H1 (cell line): ENCODE measurements around the gene STRADB. TPM values are rescaled to one million over a fixed set of nuclear protein-coding genes. Genes with fewer than 3 reads are reported as not detected.

Source experiments
- CTCF ChIA-PET: fragments of 300-600 bp; sonication (Branson Sonifier 250); formaldehyde crosslinking; loops from one replicate; lab custom pipeline; 2021; ENCODE audit not compliant: partially characterized antibody; lab: Charles Lee
- POLR2A ChIA-PET: fragments of 300-600 bp; sonication (Branson Sonifier 250); formaldehyde crosslinking; loops from one replicate; lab custom pipeline; 2021; ENCODE audit warnings: inconsistent platforms; ENCODE audit not compliant: partially characterized antibody; lab: Charles Lee
- DNase-seq, 2 experiments: peaks; one replicate each; pipeline versions ENCODE4 v3.0.0 to v3.0.0-alpha.2; 2010 to 2022; ENCODE audit warnings: low spot score in 2 of 2, low read depth in 1 of 2, mixed read lengths in 1 of 2
- FAIRE-seq: peaks from 2 replicates; lab custom pipeline; 2011; peaks lifted over from hg19 to GRCh38; lab: Jason Lieb, UNC
- H2AFZ ChIP-seq: 2 replicates; pipeline ENCODE4 v1.8.1; 2012; ENCODE audit warnings: low read length, inconsistent platforms
- H2AK5ac ChIP-seq: 2 replicates; pipeline ENCODE4 v1.6.1; 2013; ENCODE audit warnings: low read depth, low read length
- H2BK120ac ChIP-seq: replicated peaks from 2 replicates; pipeline ENCODE3; 2013; ENCODE audit warnings: low read depth, low read length, inconsistent platforms
- H2BK12ac ChIP-seq: 2 replicates; pipeline ENCODE4 v1.6.1; 2013; ENCODE audit warnings: low read depth, low read length
- H2BK15ac ChIP-seq: 2 replicates; pipeline ENCODE4 v1.6.1; 2013; ENCODE audit warnings: low read length
- H2BK20ac ChIP-seq: 2 replicates; pipeline ENCODE4 v1.6.1; 2013; ENCODE audit warnings: low read length
- H2BK5ac ChIP-seq: 2 replicates; pipeline ENCODE4 v1.6.1; 2013; ENCODE audit warnings: low read depth, low read length
- H3K14ac ChIP-seq: 2 replicates; pipeline ENCODE4 v1.6.1; 2013; ENCODE audit warnings: inconsistent platforms; ENCODE audit not compliant: insufficient read length
- H3K18ac ChIP-seq: 2 replicates; pipeline ENCODE4 v1.6.1; 2013; ENCODE audit warnings: low read length; ENCODE audit errors: extremely low read depth
- H3K23ac ChIP-seq: 2 replicates; pipeline ENCODE4 v1.6.1; 2013; ENCODE audit warnings: inconsistent platforms; ENCODE audit not compliant: insufficient read length
- H3K23me2 ChIP-seq: 2 replicates; pipeline ENCODE4 v1.6.1; 2013; ENCODE audit warnings: low read depth, low read length
- H3K27ac ChIP-seq: 2 replicates; pipeline ENCODE4 v1.6.1; 2011; ENCODE audit warnings: low read depth, low read length, inconsistent platforms
- H3K27me3 ChIP-seq, 4 experiments: replicated peaks in 1 of 4; 1 replicate in 1 of 4; 2 replicates in 3 of 4; pipeline versions ENCODE4 v1.6.1 to v1.8.1; 2011 to 2013; ENCODE audit warnings: low read length in 3 of 4, mild to moderate bottlenecking in 3 of 4, inconsistent platforms in 2 of 4, mixed read lengths in 2 of 4, moderate library complexity in 1 of 4; ENCODE audit not compliant: control insufficient read depth in 3 of 4, insufficient read depth in 3 of 4; ENCODE audit errors: extremely low read depth in 1 of 4
- H3K36me3 ChIP-seq, 4 experiments: 2 replicates each; pipeline versions ENCODE4 v1.6.1 to v1.8.1; 2011 to 2013; ENCODE audit warnings: mild to moderate bottlenecking in 4 of 4, low read length in 3 of 4, moderate library complexity in 2 of 4, control low read depth in 1 of 4, inconsistent platforms in 1 of 4; ENCODE audit not compliant: insufficient read depth in 4 of 4, control insufficient read depth in 2 of 4
- H3K4ac ChIP-seq: replicated peaks from 2 replicates; pipeline ENCODE3; 2013; ENCODE audit warnings: low read length, low read depth, mixed read lengths, inconsistent platforms; ENCODE audit not compliant: insufficient read length
- H3K4me1 ChIP-seq, 4 experiments: replicated peaks in 1 of 4; 1 replicate in 1 of 4; 2 replicates in 3 of 4; pipeline versions ENCODE4 v1.6.1 to v1.8.1; 2011 to 2013; ENCODE audit warnings: low read length in 3 of 4, inconsistent platforms in 2 of 4, mixed read lengths in 1 of 4; ENCODE audit not compliant: insufficient read depth in 4 of 4, control insufficient read depth in 3 of 4
- H3K4me2 ChIP-seq, 2 experiments: 2 replicates each; pipeline versions ENCODE4 v1.6.1 to v1.8.1; 2011 to 2013; ENCODE audit warnings: low read depth in 2 of 2, low read length in 2 of 2, control low read depth in 1 of 2, inconsistent platforms in 1 of 2, mild to moderate bottlenecking in 1 of 2; ENCODE audit not compliant: insufficient read depth in 1 of 2
- H3K4me3 ChIP-seq, 4 experiments: fragments of 200-600, 300-600 bp in 1 of 4; sonication (generic), shearing (Covaris generic), sonication (Bioruptor Twin) in 1 of 4; 2 replicates each; pipeline versions ENCODE4 v1.5.1 to v1.8.1; 2011 to 2016; ENCODE audit warnings: low read length in 4 of 4, low read depth in 3 of 4, control low read depth in 2 of 4, inconsistent platforms in 2 of 4, mild to moderate bottlenecking in 2 of 4, mixed read lengths in 1 of 4, moderate library complexity in 1 of 4; ENCODE audit not compliant: insufficient read depth in 2 of 4; ENCODE audit errors: extremely low read depth in 1 of 4
- H3K56ac ChIP-seq: replicated peaks from 2 replicates; pipeline ENCODE3; 2013; ENCODE audit warnings: low read depth, mild to moderate bottlenecking, mixed read lengths, low read length, inconsistent platforms; ENCODE audit not compliant: insufficient read length
- H3K79me1 ChIP-seq: 2 replicates; pipeline ENCODE4 v1.6.1; 2013; ENCODE audit warnings: low read depth, low read length, control low read depth
- H3K79me2 ChIP-seq, 2 experiments: 2 replicates each; pipeline versions ENCODE4 v1.6.1 to v1.8.1; 2012 to 2013; ENCODE audit warnings: low read length in 2 of 2, mild to moderate bottlenecking in 2 of 2, inconsistent platforms in 1 of 2; ENCODE audit not compliant: insufficient read depth in 2 of 2, control insufficient read depth in 1 of 2
- H3K9ac ChIP-seq, 4 experiments: replicated peaks in 1 of 4; 1 replicate in 1 of 4; 2 replicates in 3 of 4; pipeline versions ENCODE4 v1.6.1 to v1.8.1; 2011 to 2013; ENCODE audit warnings: low read depth in 3 of 4, low read length in 3 of 4, control low read depth in 2 of 4, mild to moderate bottlenecking in 2 of 4, moderate library complexity in 2 of 4, inconsistent platforms in 1 of 4; ENCODE audit errors: extremely low read depth in 1 of 4
- H3K9me3 ChIP-seq, 2 experiments: 2 replicates each; pipeline versions ENCODE4 v1.6.1 to v1.8.1; 2012 to 2013; ENCODE audit warnings: mild to moderate bottlenecking in 2 of 2, moderate library complexity in 2 of 2, control low read depth in 1 of 2, inconsistent platforms in 1 of 2, low read depth in 1 of 2, low read length in 1 of 2, mixed read lengths in 1 of 2; ENCODE audit not compliant: insufficient read depth in 2 of 2
- H4K20me1 ChIP-seq, 2 experiments: replicated peaks in 1 of 2; 2 replicates each; pipeline versions ENCODE3 to v1.8.1; 2011 to 2013; ENCODE audit warnings: inconsistent platforms in 2 of 2, low read length in 2 of 2, mild to moderate bottlenecking in 1 of 2; ENCODE audit not compliant: insufficient read depth in 2 of 2, control insufficient read depth in 1 of 2
- H4K5ac ChIP-seq: 2 replicates; pipeline ENCODE4 v1.6.1; 2013; ENCODE audit warnings: low read length, low read depth, mixed read lengths, inconsistent platforms; ENCODE audit not compliant: insufficient read length
- H4K8ac ChIP-seq: 2 replicates; pipeline ENCODE4 v1.8.0; 2013; ENCODE audit warnings: mild to moderate bottlenecking, moderate library complexity, low read length, inconsistent platforms; ENCODE audit not compliant: insufficient read depth; ENCODE audit errors: extremely low read depth
- H4K91ac ChIP-seq: replicated peaks from 2 replicates; pipeline ENCODE3; 2013; ENCODE audit warnings: low read length, mixed read lengths, inconsistent platforms; ENCODE audit not compliant: insufficient read length
- CBX5 ChIP-seq: fragments of 300-800, 300-1000 bp; sonication (generic); IDR thresholded peaks from 2 replicates; pipeline ENCODE4 v1.7.1; 2016; ENCODE audit warnings: antibody characterized with exemption, low read length, low read depth
- CBX8 ChIP-seq: fragments of 300-800, 300-1000 bp; sonication (generic); IDR thresholded peaks from 2 replicates; pipeline ENCODE4 v1.7.1; 2016; ENCODE audit warnings: low read depth, low read length, borderline replicate concordance
- CHD1 ChIP-seq: IDR thresholded peaks from 2 replicates; pipeline ENCODE4 v1.6.1; 2012; ENCODE audit warnings: low read depth, low read length, improper control_type of control experiment
- CHD2 ChIP-seq: IDR thresholded peaks from 2 replicates; pipeline ENCODE4 v1.6.1; 2012; ENCODE audit warnings: low read length, improper control_type of control experiment
- EGR1 ChIP-seq: IDR thresholded peaks from 2 replicates; pipeline ENCODE4 v1.6.1; 2011; ENCODE audit warnings: low read depth, low read length, borderline replicate concordance
- GABPA ChIP-seq: IDR thresholded peaks from 2 replicates; pipeline ENCODE4 v1.6.1; 2011; ENCODE audit warnings: mild to moderate bottlenecking, low read length, moderate library complexity, borderline replicate concordance; ENCODE audit not compliant: insufficient read depth
- JUN ChIP-seq: IDR thresholded peaks from 2 replicates; pipeline ENCODE4 v1.6.1; 2011; ENCODE audit warnings: low read depth, mild to moderate bottlenecking, improper control_type of control experiment, low read length
- KDM1A ChIP-seq: fragments of 200-600, 300-600 bp; sonication (generic); IDR thresholded peaks from 2 replicates; pipeline ENCODE4 v1.7.1; 2016; ENCODE audit warnings: mild to moderate bottlenecking, low read length, borderline replicate concordance
- KDM5A ChIP-seq: fragments of 200-600 bp; IDR thresholded peaks from 2 replicates; pipeline ENCODE4 v1.7.1; 2012; ENCODE audit warnings: mild to moderate bottlenecking, low read length, inconsistent platforms, mixed read lengths
- RAD21 ChIP-seq, 2 experiments: IDR thresholded peaks in 1 of 2; conservative IDR thresholded peaks in 1 of 2; 2 replicates each; pipeline ENCODE4 v1.6.1; 2011; ENCODE audit warnings: low read depth in 2 of 2, low read length in 2 of 2, improper control_type of control experiment in 1 of 2, inconsistent platforms in 1 of 2, mild to moderate bottlenecking in 1 of 2, moderate library complexity in 1 of 2
- RFX5 ChIP-seq: IDR thresholded peaks from 2 replicates; pipeline ENCODE4 v1.6.1; 2011; ENCODE audit warnings: low read depth, low read length, improper control_type of control experiment, borderline replicate concordance
- RXRA ChIP-seq: IDR thresholded peaks from 2 replicates; pipeline ENCODE4 v1.6.1; 2011; ENCODE audit warnings: low read depth, mild to moderate bottlenecking, low read length, moderate library complexity; ENCODE audit not compliant: insufficient read depth
- SIRT6 ChIP-seq: IDR thresholded peaks from one replicate; pipeline ENCODE4 v1.7.1; 2012; ENCODE audit warnings: low read length, inconsistent platforms
- SP2 ChIP-seq: IDR thresholded peaks from 2 replicates; pipeline ENCODE4 v1.6.1; 2012; ENCODE audit warnings: mild to moderate bottlenecking, low read length, inconsistent platforms
- YY1 ChIP-seq: IDR thresholded peaks from 2 replicates; pipeline ENCODE4 v1.6.1; 2011; ENCODE audit warnings: low read depth, mild to moderate bottlenecking, low read length
- WGBS, 2 experiments: shearing (Covaris generic) in 1 of 2; methylation state at CpG; one replicate each; pipeline versions ENCODE4 v1.1.6 to v1.1.7; 2013 to 2015; ENCODE audit warnings: low lambda C conversion rate in 2 of 2, mixed read lengths in 2 of 2, inconsistent platforms in 1 of 2, low coverage in 1 of 2, missing lambda C conversion rate in 1 of 2; ENCODE audit not compliant: insufficient replicate concordance in 2 of 2, insufficient coverage in 1 of 2, insufficient read length in 1 of 2; ENCODE audit errors: extremely low coverage in 1 of 2, missing lambda C conversion rate in 1 of 2; 5-methylcytosine and 5-hydroxymethylcytosine counted together
- polyA plus RNA-seq, 7 experiments: library from polyadenylated mRNA; depleted of rRNA in 3 of 7; stranded (reverse) in 5 of 7; unstranded in 2 of 7; fragments of >200 nt in 5 of 7; fragments of 200-250 nt in 2 of 7; gene quantifications; 1 replicate in 5 of 7; 2 replicates in 1 of 7; 4 replicates in 1 of 7; pipeline versions ENCODE4 v1.2.1 to v1.2.3, GENCODE V29; 2011 to 2013; ENCODE audit warnings: missing spikeins in 2 of 7, mixed read lengths in 2 of 7
- total RNA-seq: library from RNA; stranded (reverse); fragmentation: NEBNext Ultra II Directional; extraction: Animal tissue kit (Norgen Biotek cat#: 25700); gene quantifications from 2 replicates; pipeline ENCODE4 v1.2.1, GENCODE V29; 2021

STRADB gene
- total and polyA plus RNA-seq, 2 of the 8 experiments (the other 6 are each of a cell fraction or from before 2014, with no cell fraction given) = 20.9 to 34.9 TPM

DNA sequence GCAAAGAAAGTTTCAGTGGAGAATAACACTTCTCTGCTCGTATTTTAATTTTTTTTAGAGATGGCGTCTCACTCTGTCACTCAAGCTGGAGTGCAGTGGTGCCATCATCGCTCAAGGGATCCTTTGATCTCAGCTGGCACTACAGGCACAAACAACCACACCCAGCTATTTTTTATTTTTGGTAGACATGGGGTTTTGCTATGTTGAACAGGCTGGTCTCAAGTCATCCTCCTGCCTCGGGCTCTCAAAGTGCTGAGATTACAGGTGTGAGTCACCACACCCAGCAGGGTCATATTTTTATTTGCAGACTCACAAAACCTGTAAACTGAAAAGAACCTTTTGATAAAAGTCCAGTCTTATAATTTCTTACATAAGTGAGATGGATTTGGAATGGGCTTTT is 2.8 kb upstream of the STRADB start:
- Histone ChIP-seq H3K79me2 (peaks cover 0 to 8% of the 10 kb centered on the region in 2 experiments; a peak in 2 of 4 replicates), H3K4me1 (no peaks in the 10 kb centered on the region; a peak in 1 of 7 replicates), H3K27me3 (no peaks in the 10 kb centered on the region), H3K14ac (no peak overlapping the region), H4K20me1 (no peaks in the 10 kb centered on the region), H2BK12ac (no peak overlapping the region), H3K56ac (no peak overlapping the region), H3K23me2 (peaks cover 9% of the 10 kb centered on the region; the same call in 1 of the 2 replicates)
- CTCF ChIA-PET = no interaction called here
- POLR2A ChIA-PET = no interaction called here
- TF ChIP-seq SIRT6 = no peak
- no peak for TF ChIP-seq KDM5A
- no peak for TF ChIP-seq CHD1
- no peak for TF ChIP-seq JUN
- TF ChIP-seq CBX5 = no peak
- TF ChIP-seq RXRA = no peak
- no peak for TF ChIP-seq EGR1
- TF ChIP-seq SP2 = no peak
- TF ChIP-seq YY1 = no peak
- no peak for TF ChIP-seq RAD21 (IDR thresholded peaks at IDR 0.05 in 1 of 2, conservative IDR thresholded peaks at IDR 0.05 in 1 of 2; ENCODE audit: low read depth in 2 of 2, low read length in 2 of 2)
- no peak for TF ChIP-seq KDM1A
- no peak for TF ChIP-seq CHD2
- TF ChIP-seq GABPA = no peak
- TF ChIP-seq CBX8 = no peak
- no peak for TF ChIP-seq RFX5
- TF ChIP-seq, all 59 proteins: peak for 0
- H2BK5ac ChIP-seq = no peak overlapping the region
- H2AFZ ChIP-seq = no peak overlapping the region
- FAIRE-seq (no peak), DNase-seq (no peak)
- H3K4me3 ChIP-seq = no peak overlapping the region
- no peak overlapping the region for H4K91ac ChIP-seq
- H3K4me2 ChIP-seq = no peak overlapping the region
- H4K8ac ChIP-seq = no peak overlapping the region
- H3K4ac ChIP-seq = no peak overlapping the region
- H3K23ac ChIP-seq = no peak overlapping the region
- H3K36me3 ChIP-seq = no peaks in the 10 kb centered on the region
- H3K27ac ChIP-seq = no peak overlapping the region
- WGBS, 2 experiments = 87% methylated on average over 4 of the region's 4 CpGs; no CpG with 5 or more reads in 1 of the 2 experiments
- H4K5ac ChIP-seq = no peak overlapping the region
- no peaks in the 10 kb centered on the region for H3K79me1 ChIP-seq
- no peak overlapping the region for H2BK20ac ChIP-seq
- no peak overlapping the region for H2AK5ac ChIP-seq
- H2BK15ac ChIP-seq = no peak overlapping the region
- no peak overlapping the region for H2BK120ac ChIP-seq
- no peaks in the 10 kb centered on the region for H3K9me3 ChIP-seq
- no peak overlapping the region for H3K9ac ChIP-seq
- no peak overlapping the region for H3K18ac ChIP-seq
